Fibroblast of mammary gland (primary cell): ENCODE results near the gene CRACR2B.

Experiments used
- DNase-seq: peaks from one replicate; pipeline ENCODE4 v3.0.0-alpha.2; 2010; ENCODE audit warnings: low read depth
- H3K4me3 ChIP-seq: 2 replicates; pipeline ENCODE4 v1.5.1; 2011; ENCODE audit warnings: low read depth, mild to moderate bottlenecking, low read length, moderate library complexity; ENCODE audit not compliant: control insufficient read depth
- CTCF ChIP-seq: conservative IDR thresholded peaks from 2 replicates; pipeline ENCODE4 v1.5.1; 2011; ENCODE audit warnings: low read depth, low read length, inconsistent platforms; ENCODE audit not compliant: control insufficient read depth, insufficient read depth

The CRACR2B gene

GRCh38 chr11:787084-787675, 40.5 kb upstream of the CRACR2B start:
- no peak for TF ChIP-seq CTCF
- no peak overlapping the region for H3K4me3 ChIP-seq
- DNase-seq: no peak

- TF ChIP-seq CTCF: no peak
- no peak for DNase-seq
- no peak overlapping the region for H3K4me3 ChIP-seq
Measured at GRCh38 chr11:788009-788640, 39.6 kb upstream of the CRACR2B start.

- DNase-seq: no peak
- H3K4me3 ChIP-seq: peak overlapping the region; percentile 21
- TF ChIP-seq CTCF: no peak
Measured at GRCh38 chr11:788953-789940, 38.5 kb upstream of the CRACR2B start.

- DNase-seq: peak; percentile 48
- TF ChIP-seq CTCF: no peak
- peak within 1 kb of the TSS; percentile 21 for H3K4me3 ChIP-seq
Measured at GRCh38 chr11:789943-790342, 37.8 kb upstream of the CRACR2B start, which contains the start of gene CEND1. TSS of gene CEND1 (minus strand) at chr11:790090. CDS start at chr11:788576, 1,514 bp downstream.

GRCh38 chr11:790721-791564, 36.8 kb upstream of the CRACR2B start:
- no peak for DNase-seq
- no peak for TF ChIP-seq CTCF
- no peak overlapping the region for H3K4me3 ChIP-seq
